H7 (cell line): ENCODE results near the gene RFX4. TPM values are rescaled to one million over a fixed set of nuclear protein-coding genes. Genes with fewer than 3 reads are reported as not detected.
A peak's percentile ranks its signal among the peaks of the same experiment; 100 is the strongest.

ENCODE experiments used
- DNase-seq: peaks from one replicate; pipeline ENCODE4 v3.0.0; 2012
- H3K27me3 ChIP-seq: 2 replicates; pipeline ENCODE4 v1.6.0; 2011; ENCODE audit warnings: mild to moderate bottlenecking, low read length; ENCODE audit not compliant: control insufficient read depth, insufficient read depth
- H3K36me3 ChIP-seq: replicated peaks from 2 replicates; pipeline ENCODE4 v1.5.1; 2011; ENCODE audit warnings: low read length; ENCODE audit not compliant: control insufficient read depth, insufficient read depth
- H3K4me3 ChIP-seq: 2 replicates; pipeline ENCODE4 v1.5.1; 2011; ENCODE audit warnings: low read depth, mild to moderate bottlenecking, control low read depth, low read length, moderate library complexity; ENCODE audit not compliant: insufficient read depth
- total RNA-seq: library from RNA; depleted of rRNA; stranded (reverse); fragments of >200 nt; shearing (Covaris generic); gene quantifications from 2 replicates; pipeline ENCODE4 v1.2.3, GENCODE V29; 2014; rRNA removed

Gene RFX4
- 0.83 and 1.1 TPM in 2 replicates for total RNA-seq

DNA sequence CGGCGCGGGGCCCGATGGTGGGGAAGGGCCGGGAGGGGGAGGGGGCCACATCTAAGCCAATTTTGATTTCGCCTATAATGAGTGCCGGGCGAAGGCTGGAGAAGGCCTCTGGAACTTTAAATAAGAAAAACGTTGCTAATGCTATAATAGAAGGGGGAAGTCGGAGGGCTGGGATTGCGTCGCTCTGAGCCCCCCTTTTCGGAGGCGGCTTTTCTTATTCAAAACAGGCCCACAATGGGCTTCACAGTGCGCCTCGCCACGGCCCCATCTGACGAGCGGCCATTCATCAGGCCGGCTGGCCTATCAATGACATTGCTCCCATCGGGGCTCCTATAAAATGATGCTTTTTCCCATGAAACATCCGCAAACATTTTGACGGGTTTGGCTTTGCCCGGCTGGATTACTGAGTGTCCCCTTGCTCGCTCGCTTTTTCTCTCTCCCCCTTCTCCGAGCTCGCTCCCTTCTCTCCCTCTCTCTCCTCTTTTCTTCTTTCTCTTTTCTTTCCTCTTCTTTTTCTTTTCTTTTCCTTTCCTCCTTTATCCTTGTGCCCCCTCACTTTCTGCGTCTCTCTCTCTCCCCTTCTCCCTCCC, at the start of gene RFX4:
Gene RFX4, plus strand, starts transcription at position 364 of the 590 bp plus-strand sequence. CDS start 317 bp downstream, outside the sequence.
- Histone ChIP-seq H3K27me3 (peaks cover 85% of the 10 kb centered on the region), H3K4me3 (peak within 1 kb of the TSS; percentile 59), H3K36me3 (no peaks in the 10 kb centered on the region)
- peak; percentile 82 for DNase-seq

DNA sequence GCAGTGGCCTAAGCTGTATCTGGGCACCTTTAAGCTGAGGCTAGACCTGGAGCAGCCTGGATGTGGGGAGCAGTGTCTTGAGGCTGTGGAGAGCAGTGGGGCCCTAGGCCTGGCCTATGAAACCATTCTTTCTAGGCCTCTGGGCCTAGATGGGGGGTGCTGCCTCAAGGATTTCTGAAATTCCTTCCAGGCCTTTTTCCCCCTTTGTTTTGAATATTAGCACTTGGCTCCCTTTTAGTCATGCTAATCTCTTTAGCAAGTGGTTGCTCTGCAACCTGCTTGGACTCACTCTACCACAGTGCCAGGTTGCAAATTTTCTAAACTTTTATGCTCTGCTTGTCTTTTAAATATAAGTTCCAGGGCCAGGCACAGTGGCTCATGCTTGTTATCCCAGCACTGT, 41.6 kb upstream of the RFX4 start:
- no peaks in the 10 kb centered on the region for H3K36me3 ChIP-seq
- peak; percentile 25 for DNase-seq
- no peaks in the 10 kb centered on the region for H3K27me3 ChIP-seq

DNA sequence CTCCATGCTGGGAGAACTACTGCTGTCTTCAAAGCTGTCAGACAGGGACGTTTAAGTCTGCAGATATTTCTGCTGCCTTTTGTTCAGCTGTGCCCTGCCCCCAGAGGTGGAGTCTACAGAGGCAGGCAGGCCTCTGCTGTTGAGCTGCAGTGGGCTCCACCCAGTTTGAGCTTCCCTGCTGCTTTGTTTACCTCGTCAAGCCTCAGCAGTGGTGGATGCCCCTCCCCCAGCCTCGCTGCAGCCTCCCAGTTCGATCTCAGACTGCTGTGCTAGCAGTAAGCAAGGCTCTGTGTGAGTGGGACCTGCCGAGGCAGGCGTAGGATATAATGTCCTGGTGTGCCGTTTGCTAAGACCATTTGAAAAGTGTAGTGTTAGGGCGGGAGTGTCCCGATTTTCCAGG, 31.4 kb upstream of the RFX4 start:
- no peak for DNase-seq
- Histone ChIP-seq H3K36me3 (no peaks in the 10 kb centered on the region), H3K4me3 (no peak overlapping the region), H3K27me3 (no peaks in the 10 kb centered on the region)

More for the DNA sequence above, 41.6 kb upstream of the RFX4 start:
- no peak overlapping the region for H3K4me3 ChIP-seq

DNA sequence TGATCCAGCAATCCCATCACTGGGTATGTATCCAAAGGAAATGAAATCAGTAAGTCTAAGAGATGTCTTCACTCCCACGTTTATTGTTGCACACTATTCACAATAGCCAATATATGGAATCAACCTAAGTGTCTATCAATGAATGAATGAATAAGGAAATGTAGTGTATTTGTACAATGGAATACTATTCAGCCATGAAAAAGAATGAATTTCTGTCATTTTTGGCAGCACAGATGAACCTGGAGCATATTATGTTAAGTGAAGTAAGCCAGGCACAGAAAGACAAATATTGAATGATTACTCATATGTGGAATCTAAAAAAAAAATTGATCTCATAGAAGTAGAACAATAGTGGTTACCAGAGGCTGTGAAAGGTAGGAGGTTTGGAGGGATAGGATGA, 30.6 kb upstream of the RFX4 start:
- no peaks in the 10 kb centered on the region for H3K36me3 ChIP-seq
- no peaks in the 10 kb centered on the region for H3K27me3 ChIP-seq
- DNase-seq = no peak
- no peak overlapping the region for H3K4me3 ChIP-seq

DNA sequence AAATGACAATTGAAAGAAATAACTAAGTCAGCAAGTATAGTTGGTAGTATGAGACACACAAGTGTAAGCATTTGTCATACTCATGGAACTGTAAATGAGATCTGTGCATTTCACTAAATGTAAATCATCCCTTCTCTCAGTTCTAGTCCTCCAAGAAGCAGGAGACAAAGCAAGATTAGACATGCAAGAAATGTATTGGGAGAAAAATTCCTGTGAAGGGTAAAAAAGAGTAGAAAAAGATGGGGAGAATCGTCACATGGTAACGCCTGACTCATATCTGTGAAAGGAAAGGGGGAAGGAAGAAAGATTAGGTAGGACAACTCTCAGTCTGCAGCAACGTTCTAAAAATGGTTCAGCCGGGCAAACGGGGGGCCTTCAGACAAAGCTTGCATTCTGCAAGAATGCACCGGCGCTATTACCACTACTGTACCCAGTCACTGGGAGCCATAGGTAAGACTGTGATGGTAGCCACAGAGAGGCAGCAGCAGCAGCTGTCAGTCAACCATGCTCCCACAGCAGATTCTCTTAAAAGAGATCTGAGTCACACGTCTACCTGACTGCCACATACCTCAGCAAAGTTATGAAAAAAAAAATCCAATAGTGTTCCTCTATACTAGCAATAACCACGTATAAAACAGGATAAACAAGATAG, 18.0 kb upstream of the RFX4 start:
- DNase-seq = no peak
- H3K4me3 ChIP-seq = no peak overlapping the region

DNA sequence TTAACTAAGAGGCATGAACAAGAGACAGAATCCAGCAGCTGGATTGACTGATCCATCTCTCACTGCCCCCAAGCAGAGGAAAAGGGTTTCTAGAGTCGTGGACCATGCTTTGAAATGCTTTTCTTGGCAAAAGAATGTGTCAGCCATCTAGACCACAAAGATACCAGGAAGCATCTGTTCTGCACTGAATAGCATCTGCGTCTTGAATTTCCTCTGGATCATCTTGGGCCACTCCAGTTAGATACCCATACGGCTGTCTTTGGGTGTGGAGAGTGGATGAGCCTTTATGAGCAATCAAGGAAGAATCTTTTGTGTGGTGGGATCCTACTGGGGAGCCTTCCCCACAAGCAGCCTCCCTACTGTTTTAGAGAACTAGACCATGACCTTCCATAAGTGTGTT, 16.0 kb upstream of the RFX4 start:
- H3K36me3 ChIP-seq = no peaks in the 10 kb centered on the region
- H3K27me3 ChIP-seq = no peaks in the 10 kb centered on the region
- DNase-seq = no peak
- no peak overlapping the region for H3K4me3 ChIP-seq

More for the DNA sequence above, 18.0 kb upstream of the RFX4 start:
- no peaks in the 10 kb centered on the region for H3K27me3 ChIP-seq
- H3K36me3 ChIP-seq = no peaks in the 10 kb centered on the region

DNA sequence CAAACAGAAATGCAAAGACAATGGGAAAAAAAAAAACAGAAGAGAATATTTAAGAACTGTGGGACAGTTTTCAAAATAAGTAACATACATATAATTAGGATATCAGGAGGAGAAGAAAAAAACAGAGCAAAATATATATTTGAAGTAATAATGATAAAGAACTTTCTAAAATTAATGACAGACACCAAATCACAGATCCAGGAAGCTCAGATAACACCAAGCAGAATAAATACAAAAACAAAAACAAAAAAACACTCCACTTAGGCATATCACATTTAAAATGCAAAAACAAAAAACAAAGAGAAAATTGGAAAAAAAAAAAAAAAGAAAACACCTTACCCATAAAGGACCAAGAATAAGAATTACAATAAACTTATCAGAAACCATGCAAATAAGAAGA, 9.6 kb upstream of the RFX4 start:
- Histone ChIP-seq H3K4me3 (no peak overlapping the region), H3K36me3 (no peaks in the 10 kb centered on the region), H3K27me3 (peaks cover 10% of the 10 kb centered on the region)
- DNase-seq = no peak

DNA sequence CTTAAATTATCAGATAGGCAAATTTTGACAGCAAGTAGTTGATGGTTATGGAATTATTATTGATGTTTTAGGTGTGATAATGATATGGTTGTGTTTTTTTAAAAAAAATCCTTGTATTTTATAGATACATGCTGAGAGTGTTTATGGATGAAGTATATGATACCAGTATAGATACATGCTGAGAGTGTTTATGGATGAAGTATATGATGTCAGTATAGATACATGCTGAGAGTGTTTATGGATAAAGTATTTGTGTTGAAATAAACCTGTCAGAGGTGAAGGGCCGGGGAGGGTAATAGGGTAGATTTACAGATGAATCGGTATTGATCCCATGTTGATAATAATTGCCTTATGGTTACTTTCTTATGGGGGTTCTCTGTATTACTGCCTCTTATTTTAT, 6.0 kb upstream of the RFX4 start:
- H3K4me3 ChIP-seq = no peak overlapping the region
- H3K36me3 ChIP-seq = no peaks in the 10 kb centered on the region
- no peak for DNase-seq
- H3K27me3 ChIP-seq = peaks cover 40% of the 10 kb centered on the region

DNA sequence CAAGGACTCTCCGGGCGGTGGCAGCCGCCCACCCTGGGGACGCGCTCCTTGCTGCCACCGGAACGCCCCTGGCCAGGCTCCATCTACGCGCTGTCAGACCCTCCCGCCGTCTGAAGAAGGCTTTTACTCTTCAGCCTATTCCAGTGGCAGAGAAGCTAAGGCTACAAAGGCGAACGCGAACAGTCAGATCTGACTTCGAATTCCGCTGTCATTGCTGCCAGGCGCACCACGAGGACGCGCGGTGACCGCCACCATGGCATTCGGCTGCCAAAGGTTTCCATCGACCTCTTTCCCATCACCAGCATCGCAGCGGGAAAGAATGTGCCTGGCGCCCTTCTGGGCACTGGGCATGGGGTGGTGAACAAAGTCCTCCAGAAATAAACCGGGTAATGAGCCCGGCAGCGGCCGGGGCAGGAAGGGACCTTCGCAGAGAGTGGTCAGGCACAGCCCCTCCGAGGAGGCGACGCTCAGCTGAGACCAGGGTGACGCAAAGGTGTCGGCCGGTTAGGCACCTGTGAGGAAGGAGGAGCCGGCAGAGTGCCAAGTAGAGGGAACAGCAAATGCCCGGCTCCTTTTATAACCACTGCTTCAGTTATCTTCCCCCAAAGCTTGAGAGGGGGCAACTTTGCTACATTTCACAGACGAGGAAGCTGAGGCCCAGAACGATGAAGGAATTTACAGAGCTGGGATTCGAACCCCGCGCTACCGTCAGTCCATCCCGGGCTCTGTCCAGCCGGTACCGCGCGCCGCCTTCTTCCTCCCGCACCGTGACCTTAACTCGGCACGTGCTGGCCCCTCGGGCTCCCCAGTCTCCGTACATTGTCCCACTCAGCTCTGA, 1.9 kb upstream of the RFX4 start:
- Histone ChIP-seq H3K27me3 (peaks cover 71% of the 10 kb centered on the region), H3K4me3 (peak overlapping the region; percentile 13), H3K36me3 (no peaks in the 10 kb centered on the region)
- peak; percentile 60 for DNase-seq

DNA sequence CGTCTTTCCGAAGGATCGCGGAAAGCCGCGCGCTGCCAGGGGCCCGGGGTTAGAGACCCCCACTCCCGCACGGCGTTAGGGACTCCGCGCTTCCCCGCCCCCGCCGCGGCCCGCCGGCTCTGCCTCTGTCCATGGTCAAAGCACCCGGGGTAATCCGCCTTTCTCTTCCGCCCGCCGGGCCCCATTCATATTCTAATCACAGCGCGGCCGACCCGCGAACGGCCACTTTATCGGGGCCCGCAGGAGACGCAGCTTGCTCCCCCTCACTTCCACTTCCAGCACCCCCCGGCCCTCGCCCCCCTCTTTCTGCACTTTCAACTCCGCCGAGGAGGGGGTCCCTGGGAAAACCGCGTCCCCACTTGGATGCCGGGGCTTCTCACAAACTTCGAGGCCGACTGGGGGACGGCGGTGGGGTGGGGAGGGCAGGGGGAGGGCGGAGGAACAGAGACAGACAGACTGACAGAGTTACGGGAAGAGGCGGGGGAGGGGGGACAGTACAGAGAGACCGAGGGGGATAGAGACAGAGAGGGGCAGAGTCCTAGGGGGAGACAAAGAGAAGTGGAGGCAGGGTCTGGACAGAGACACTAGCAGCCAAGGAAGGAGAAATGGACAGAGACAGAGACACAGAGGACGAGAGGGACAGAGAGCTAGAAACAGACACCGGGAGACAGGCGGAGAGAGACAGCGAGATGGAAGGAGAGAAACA, 1.1 kb upstream of the RFX4 start:
- Histone ChIP-seq H3K36me3 (no peaks in the 10 kb centered on the region), H3K27me3 (peaks cover 80% of the 10 kb centered on the region), H3K4me3 (peak overlapping the region; percentile 45)
- DNase-seq = peak; percentile 92

DNA sequence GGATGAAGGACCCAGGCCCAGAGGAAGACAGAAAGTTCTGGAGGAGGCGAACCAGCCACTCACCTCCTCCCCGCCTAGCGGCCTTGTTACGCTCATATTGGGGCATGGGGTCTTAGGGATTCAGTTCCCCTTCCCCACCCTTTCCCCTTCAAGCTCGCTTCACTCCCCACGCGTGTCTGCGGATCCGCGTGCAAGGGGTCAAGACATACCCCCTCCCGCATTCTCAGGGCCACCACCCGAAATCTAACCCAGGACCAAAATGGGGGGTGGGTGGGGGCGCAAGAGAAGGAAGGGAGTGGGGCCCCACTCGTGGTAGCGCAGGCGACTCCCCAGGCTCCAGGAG, 584 bp upstream of the RFX4 start:
- Histone ChIP-seq H3K27me3 (peaks cover 83% of the 10 kb centered on the region), H3K4me3 (peak overlapping the region; percentile 45), H3K36me3 (no peaks in the 10 kb centered on the region)
- DNase-seq = peak; percentile 75

DNA sequence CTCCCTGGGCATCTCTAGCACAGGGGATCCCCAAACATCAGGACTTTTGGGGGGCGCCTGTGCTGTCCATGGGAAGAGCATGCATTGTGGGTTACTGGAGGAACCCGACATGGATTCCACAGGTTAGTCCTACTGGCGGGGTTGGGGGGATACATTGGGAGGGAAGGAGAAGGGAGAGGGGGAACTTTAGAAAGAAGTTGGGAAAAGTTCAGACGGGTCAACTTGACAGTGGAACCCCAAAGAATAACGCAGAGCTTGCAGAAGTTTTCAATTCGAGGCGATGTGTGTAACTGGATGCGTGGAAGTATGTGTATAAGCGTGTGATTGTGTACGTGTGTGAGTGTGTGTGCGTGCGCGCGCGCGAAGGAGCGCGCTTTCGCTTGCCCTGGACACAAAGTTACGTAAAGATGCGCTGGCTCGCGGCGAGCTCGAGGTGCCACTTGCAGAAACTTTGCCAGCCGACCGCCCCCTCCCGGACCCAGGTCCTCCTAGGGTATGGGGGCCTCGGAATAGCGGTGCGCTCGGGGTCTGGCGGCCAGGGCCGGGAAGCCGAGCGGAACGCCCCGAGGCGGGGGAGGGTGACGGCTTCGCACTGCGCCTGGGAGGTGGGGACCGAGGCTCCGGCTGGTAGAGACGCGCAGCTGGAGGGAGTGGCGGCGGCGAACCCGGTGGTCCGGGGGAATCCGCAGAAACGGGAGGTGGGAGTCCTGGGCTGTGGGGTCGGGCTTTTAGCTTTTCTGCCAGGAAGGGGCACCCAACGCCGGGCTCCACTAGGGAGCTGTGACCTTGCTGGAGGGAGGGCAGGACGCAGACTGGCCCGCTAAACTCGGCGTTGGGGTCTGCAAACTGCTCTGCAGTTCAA, 669 bp downstream of the RFX4 start:
- Histone ChIP-seq H3K36me3 (no peaks in the 10 kb centered on the region), H3K4me3 (peak overlapping the region; percentile 59), H3K27me3 (peaks cover 85% of the 10 kb centered on the region)
- peak; percentile 79 for DNase-seq

DNA sequence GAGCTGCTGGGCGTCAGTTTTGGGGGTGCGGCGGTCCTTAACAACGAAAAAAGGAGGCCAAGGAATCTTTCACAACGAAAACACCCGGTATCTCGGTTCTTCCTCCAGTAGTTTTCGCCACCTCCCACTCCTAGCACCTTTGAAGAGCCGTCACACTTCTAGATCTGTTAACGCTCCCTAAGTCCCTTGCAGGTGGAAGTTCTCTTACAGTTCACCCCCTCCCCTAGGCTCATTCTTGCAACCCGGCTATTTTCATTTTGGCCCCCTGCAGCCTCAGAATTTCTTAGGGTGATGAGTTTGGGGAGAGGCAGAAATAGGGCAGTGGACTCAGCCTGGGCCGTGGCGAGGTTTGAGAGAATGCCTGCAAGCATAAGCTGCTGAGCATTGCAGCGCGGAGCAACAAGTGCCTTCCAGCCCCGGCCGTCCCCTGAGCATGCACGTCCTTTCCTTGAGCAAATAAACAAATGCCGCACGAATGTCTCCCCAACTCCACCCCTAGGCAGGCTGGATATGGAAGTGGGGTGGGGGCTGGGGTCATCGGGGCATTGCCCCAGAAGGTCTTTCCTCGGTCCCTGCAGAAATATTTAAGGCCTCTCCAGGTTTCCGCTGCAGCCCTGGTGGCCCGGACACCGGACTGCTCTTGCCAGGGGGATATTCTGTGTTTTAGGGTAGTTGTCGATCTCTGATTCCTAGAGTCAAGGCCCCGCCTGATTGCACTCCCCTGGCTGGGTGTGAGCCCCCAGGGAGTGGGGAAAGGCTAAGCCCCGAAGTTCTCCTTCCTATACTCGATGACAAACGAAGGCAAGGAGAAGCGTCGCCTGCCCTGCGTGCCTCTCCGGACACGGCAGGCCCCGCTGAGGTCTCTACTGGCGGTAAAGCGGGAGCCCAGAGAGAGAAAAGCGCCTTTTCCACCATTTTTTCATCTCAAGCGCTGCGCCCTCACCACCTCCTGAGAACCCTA, 1.6 kb downstream of the RFX4 start:
- H3K27me3 ChIP-seq = peaks cover 85% of the 10 kb centered on the region
- H3K4me3 ChIP-seq = peak overlapping the region; percentile 59
- peak; percentile 58 for DNase-seq
- no peaks in the 10 kb centered on the region for H3K36me3 ChIP-seq
